Measurements from ENCODE around the gene RPP14.

Gene RPP14

DNA sequence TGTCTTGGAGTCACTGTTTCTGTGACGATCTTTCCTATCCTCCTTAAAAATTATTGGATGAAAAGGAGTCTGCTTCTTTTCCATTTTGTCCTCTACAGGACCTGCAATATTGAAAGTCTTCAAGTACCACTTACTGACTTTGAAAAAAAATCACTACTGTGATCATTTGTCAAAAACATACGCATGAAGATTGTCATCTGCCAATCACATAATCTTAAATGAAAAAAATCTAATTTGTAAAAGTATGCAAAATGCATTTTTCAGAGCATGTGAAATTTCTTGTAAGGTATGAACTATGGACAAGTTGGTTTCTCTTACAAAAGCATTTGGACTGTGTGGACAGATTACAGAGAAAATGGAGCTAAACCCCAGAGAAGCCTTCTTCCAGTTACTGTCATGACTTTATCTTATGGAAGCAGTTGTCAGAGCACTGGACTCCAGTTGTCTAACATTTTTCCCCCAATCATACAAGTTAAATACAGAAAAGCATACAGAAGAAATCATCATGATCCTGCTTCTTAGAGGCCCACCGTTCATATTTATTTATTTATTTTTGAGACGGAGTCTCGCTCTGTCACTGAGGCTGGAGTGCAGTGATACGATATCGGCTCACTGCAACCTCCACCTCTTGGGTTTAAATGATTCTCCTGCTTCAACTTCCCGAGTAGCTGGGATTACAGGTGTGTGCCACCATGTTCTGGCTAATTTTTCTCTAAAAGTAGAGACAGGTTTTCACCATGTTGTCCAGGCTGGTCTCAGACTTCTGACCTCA, 23.3 kb downstream of the RPP14 start:
- DNase-seq = no peak
- Histone ChIP-seq H2AFZ (ENCODE audit: low read length) (no peak overlapping the region), H3K27me3 (replicated peaks; ENCODE audit: insufficient read depth, low read length) (no peaks in the 10 kb centered on the region), H4K20me1 (ENCODE audit: insufficient read depth, low read length) (no peaks in the 10 kb centered on the region), H3K4me1 (ENCODE audit: low read length) (peaks cover 15% of the 10 kb centered on the region), H3K4me2 (ENCODE audit: low read depth, low read length) (no peak overlapping the region), H3K9me2 (replicated peaks; ENCODE audit: insufficient read depth, low read length) (no peaks in the 10 kb centered on the region), H3K9ac (ENCODE audit: low read length) (no peak overlapping the region), H3K9me3 (replicated peaks; ENCODE audit: insufficient read depth, low read length) (no peaks in the 10 kb centered on the region), H3K27ac (ENCODE audit: low read length) (no peak overlapping the region), H3F3A (ENCODE audit: insufficient read depth, low read length) (no peaks in the 10 kb centered on the region), H3K79me2 (ENCODE audit: low read length) (peaks cover 12% of the 10 kb centered on the region), H3K4me3 (ENCODE audit: low read length) (no peak overlapping the region), H3K36me3 (replicated peaks; ENCODE audit: insufficient read depth, low read length) (no peaks in the 10 kb centered on the region)
- TF ChIP-seq EZH2phosphoT487 (IDR thresholded peaks at IDR 0.05; ENCODE audit: low read length) (no peak), EZH2 (optimal IDR thresholded peaks at IDR 0.05; ENCODE audit: low read depth, low read length) (no peak)
- TF ChIP-seq, protein P1, sequence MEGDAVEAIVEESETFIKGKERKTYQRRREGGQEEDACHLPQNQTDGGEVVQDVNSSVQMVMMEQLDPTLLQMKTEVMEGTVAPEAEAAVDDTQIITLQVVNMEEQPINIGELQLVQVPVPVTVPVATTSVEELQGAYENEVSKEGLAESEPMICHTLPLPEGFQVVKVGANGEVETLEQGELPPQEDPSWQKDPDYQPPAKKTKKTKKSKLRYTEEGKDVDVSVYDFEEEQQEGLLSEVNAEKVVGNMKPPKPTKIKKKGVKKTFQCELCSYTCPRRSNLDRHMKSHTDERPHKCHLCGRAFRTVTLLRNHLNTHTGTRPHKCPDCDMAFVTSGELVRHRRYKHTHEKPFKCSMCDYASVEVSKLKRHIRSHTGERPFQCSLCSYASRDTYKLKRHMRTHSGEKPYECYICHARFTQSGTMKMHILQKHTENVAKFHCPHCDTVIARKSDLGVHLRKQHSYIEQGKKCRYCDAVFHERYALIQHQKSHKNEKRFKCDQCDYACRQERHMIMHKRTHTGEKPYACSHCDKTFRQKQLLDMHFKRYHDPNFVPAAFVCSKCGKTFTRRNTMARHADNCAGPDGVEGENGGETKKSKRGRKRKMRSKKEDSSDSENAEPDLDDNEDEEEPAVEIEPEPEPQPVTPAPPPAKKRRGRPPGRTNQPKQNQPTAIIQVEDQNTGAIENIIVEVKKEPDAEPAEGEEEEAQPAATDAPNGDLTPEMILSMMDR (IDR thresholded peaks at IDR 0.05; ENCODE audit: low read length) = no peak

GRCh38 chr3:58329922-58330413, 23.9 kb downstream of the RPP14 start:
- H3K9me3 ChIP-seq (replicated peaks; ENCODE audit: insufficient read depth, low read length) = no peaks in the 10 kb centered on the region
- no peak overlapping the region for H3K27ac ChIP-seq (ENCODE audit: low read length)
- no peak for DNase-seq
- TF ChIP-seq, protein P1 (IDR thresholded peaks at IDR 0.05; ENCODE audit: low read length) = no peak
- no peak for TF ChIP-seq EZH2phosphoT487 (IDR thresholded peaks at IDR 0.05; ENCODE audit: low read length)
- no peak for TF ChIP-seq EZH2 (optimal IDR thresholded peaks at IDR 0.05; ENCODE audit: low read depth, low read length)
- H2AFZ ChIP-seq (ENCODE audit: low read length) = no peak overlapping the region
- H3K79me2 ChIP-seq (ENCODE audit: low read length) = peaks cover 16% of the 10 kb centered on the region
- H3K4me1 ChIP-seq (ENCODE audit: low read length) = peaks cover 14% of the 10 kb centered on the region
- H3K4me2 ChIP-seq (ENCODE audit: low read depth, low read length) = no peak overlapping the region
- no peak overlapping the region for H3K4me3 ChIP-seq (ENCODE audit: low read length)
- H3K9me2 ChIP-seq (replicated peaks; ENCODE audit: insufficient read depth, low read length) = no peaks in the 10 kb centered on the region
- no peaks in the 10 kb centered on the region for H4K20me1 ChIP-seq (ENCODE audit: insufficient read depth, low read length)
- H3K36me3 ChIP-seq (replicated peaks; ENCODE audit: insufficient read depth, low read length) = no peaks in the 10 kb centered on the region
- no peaks in the 10 kb centered on the region for H3F3A ChIP-seq (ENCODE audit: insufficient read depth, low read length)
- H3K9ac ChIP-seq (ENCODE audit: low read length) = no peak overlapping the region
- H3K27me3 ChIP-seq (replicated peaks; ENCODE audit: insufficient read depth, low read length) = no peaks in the 10 kb centered on the region

- Histone ChIP-seq H4K20me1 (ENCODE audit: insufficient read depth, low read length) (no peaks in the 10 kb centered on the region), H3K36me3 (replicated peaks; ENCODE audit: insufficient read depth, low read length) (no peaks in the 10 kb centered on the region), H3K9me3 (replicated peaks; ENCODE audit: insufficient read depth, low read length) (no peaks in the 10 kb centered on the region), H2AFZ (ENCODE audit: low read length) (no peak overlapping the region), H3K4me3 (ENCODE audit: low read length) (no peak overlapping the region), H3K4me1 (ENCODE audit: low read length) (peaks cover 6% of the 10 kb centered on the region; the same call in 1 of the 2 replicates), H3K27ac (ENCODE audit: low read length) (no peak overlapping the region), H3K9me2 (replicated peaks; ENCODE audit: insufficient read depth, low read length) (no peaks in the 10 kb centered on the region), H3F3A (ENCODE audit: insufficient read depth, low read length) (no peaks in the 10 kb centered on the region), H3K79me2 (ENCODE audit: low read length) (peaks cover 19% of the 10 kb centered on the region), H3K27me3 (replicated peaks; ENCODE audit: insufficient read depth, low read length) (no peaks in the 10 kb centered on the region), H3K4me2 (ENCODE audit: low read depth, low read length) (no peak overlapping the region), H3K9ac (ENCODE audit: low read length) (no peak overlapping the region)
- TF ChIP-seq, protein P1 (IDR thresholded peaks at IDR 0.05; ENCODE audit: low read length) = no peak
- TF ChIP-seq EZH2 (optimal IDR thresholded peaks at IDR 0.05; ENCODE audit: low read depth, low read length) = no peak
- no peak for TF ChIP-seq EZH2phosphoT487 (IDR thresholded peaks at IDR 0.05; ENCODE audit: low read length)
- DNase-seq = no peak
These were observed 25.6 kb downstream of the RPP14 start for GRCh38 chr3:58331593-58332152.
